Erythroblast (primary cell): ENCODE results near the gene BIRC5.

Source experiments
- GATA1 ChIP-seq: IDR thresholded peaks from 2 replicates; pipeline ENCODE4 v1.6.1; 2011; ENCODE audit warnings: low read depth, mild to moderate bottlenecking, control low read depth, low read length, moderate library complexity
- POLR2A ChIP-seq: IDR thresholded peaks from 2 replicates; pipeline ENCODE4 v1.6.1; 2011; ENCODE audit warnings: mild to moderate bottlenecking, low read length

GRCh38 chr17:78273813-78274212 is 59.8 kb downstream of the BIRC5 start:
- no peak for TF ChIP-seq POLR2A
- TF ChIP-seq GATA1 = no peak
